GM21423 (cell line): Measurements from ENCODE around the gene SPRR2B.
"Not testable (repeated sequence)": the region's sequence is repeated elsewhere in the genome, so short reads cannot be mapped to it uniquely, and the experiment has no call there.

Source experiments
- ATAC-seq: cut with Tn5 transposase; IDR thresholded peaks from one replicate; pipeline ENCODE4 v1.9.1; 2021; ENCODE audit warnings: mild to moderate bottlenecking, moderate library complexity; ENCODE audit not compliant: unreplicated experiment

Gene SPRR2B

DNA sequence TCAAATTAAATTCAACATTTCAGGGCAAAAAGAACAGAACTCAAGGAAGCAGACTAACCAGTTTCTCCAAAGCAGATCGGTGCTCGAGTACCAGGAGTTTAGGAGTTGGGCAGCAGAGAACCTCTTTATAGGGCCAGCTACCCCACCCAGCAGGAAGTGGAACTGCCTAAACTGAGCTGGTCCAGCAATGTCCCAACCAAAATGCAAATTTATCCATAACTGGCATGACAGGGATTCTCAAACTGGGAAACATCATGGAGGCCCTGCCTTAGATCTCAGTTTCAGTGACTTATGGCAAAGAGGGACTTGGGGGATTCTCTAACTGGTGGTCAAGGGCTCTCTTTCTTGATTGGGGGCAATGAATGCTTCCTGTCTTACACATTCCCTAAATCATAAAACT, at the start of gene SPRR2B:
SPRR2B (minus strand) TSS at position 101 of the 400 bp plus-strand sequence. CDS start 772 bp downstream, outside the sequence.
- no peak for ATAC-seq

GRCh38 chr1:153120945-153121344, 49.5 kb upstream of the SPRR2B start:
- ATAC-seq, result no peak

DNA sequence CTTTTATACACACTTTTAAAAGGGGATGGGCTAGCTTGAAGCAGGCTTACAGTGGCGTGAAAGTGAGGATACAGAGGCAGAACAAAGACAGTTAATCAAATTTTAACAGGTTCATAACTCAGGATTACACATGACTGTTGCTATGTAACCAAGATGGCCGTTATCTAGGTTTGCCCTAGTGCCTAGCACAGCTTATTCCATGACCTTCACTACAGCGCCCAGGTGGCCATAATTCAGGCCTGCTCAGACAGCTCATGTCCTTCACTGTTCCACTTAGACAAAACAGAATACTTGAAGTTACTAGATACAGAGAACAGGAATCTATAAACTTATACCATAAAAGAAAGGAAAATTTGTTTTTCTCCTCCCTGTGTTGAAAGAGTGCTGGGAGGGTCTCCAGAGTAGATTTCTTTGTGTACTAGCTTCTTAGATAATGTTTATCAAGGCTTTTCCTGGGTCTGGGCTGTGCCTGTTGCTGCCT, 48.1 kb upstream of the SPRR2B start:
- ATAC-seq, result no peak

DNA sequence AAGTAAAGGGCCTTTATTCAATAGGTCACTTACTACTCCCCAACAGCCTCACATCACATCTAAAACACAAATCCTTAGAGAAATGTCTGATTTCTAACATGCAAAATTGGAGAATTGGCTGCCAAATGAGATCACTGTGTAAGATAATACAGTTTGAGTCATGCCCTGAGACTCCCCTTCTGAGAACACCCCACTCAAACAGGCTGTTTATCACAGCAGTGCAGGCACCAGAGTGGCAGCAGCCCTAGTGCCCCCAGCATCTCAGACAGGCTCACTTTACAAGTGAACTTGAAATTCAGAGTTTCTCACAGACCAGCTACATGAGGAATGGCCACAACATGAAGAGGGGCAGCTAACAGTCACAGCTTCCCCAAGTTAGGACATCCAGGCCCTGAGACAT, 43.9 kb upstream of the SPRR2B start:
- not testable (repeated sequence) for ATAC-seq

DNA sequence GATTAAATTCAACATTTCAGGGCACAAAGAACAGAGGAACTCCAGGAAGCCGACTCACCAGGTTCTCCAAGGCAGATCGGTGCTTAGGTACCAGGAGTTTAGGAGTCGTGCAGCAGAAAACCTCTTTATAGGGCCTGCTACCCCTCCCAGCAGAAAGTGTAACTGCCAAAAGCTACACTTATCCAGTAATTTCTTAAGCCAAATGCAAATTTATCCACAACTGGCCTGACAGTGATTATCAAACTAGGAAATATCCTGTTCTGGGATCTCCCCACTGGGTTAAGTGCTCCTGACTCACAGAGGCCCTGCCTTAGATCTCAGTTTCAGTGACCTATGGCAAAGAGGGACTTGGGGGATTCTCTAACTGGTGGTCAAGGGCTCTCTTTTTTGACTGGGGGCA, 42.0 kb upstream of the SPRR2B start, which contains the start of gene SPRR2F:
SPRR2F (minus strand) TSS at position 101 of the 400 bp plus-strand sequence. CDS start 783 bp downstream, outside the sequence.
- no peak for ATAC-seq

DNA sequence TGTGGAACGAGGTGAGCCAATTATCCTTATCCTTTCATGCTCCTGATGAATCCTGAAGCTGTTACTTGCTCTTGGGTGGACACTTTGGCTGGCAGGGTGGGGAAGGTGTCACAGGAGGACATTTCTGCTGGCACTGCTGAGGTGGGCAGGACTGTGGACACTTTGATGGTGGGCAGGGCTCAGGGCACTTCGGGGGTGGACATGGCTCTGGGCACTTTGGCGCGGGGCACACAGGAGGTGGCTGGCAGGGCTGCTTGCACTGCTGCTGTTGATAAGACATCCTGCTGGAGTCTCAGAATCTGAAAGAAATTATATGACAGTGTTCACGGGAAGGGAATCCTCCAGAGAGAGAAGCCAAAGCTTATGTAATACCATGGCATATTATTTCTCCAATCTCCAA, 41.0 kb upstream of the SPRR2B start:
- not testable (repeated sequence) for ATAC-seq

DNA sequence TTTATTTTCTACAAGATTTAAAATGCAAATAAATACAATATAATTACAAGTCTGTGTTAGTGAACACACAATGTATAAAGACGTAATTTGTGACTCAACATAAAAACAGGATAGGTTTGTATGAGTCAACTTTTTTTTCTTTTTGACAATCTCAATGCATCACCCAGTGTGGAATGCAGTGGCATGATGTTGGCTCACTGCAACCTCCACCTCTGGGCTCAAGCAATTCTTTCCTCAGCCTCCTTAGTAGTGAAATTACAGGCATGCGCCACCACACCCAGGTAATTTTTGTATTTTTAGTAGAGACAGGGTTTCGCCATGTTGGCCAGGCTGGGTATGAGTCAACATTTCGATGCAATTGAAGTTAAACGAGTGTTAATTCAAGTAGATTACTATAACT, 28.8 kb upstream of the SPRR2B start:
- ATAC-seq, result no peak

GRCh38 chr1:153099461-153100045, 28.1 kb upstream of the SPRR2B start:
- no peak for ATAC-seq

- ATAC-seq, result no peak
Observed at GRCh38 chr1:153095764-153096163, 24.4 kb upstream of the SPRR2B start.

DNA sequence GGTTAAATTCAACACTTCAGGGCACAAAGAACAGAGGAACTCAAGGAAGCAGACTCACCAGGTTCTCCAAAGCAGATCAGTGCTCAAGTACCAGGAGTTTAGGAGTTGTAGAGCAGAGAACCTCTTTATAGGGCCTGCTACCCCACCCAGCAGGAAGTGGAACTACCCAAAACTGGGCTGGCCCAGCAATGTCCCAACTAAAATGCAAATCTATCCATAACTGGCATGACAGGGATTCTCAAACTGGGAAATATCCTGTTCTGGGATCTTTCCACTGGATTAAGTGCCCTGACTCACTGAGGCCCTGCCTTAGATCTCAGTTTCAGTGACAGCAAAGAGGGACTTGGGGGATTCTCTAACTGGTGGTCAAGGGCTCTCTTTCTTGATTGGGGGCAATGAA, 23.0 kb upstream of the SPRR2B start, which contains the start of gene SPRR2E:
SPRR2E (minus strand) TSS at position 101 of the 400 bp plus-strand sequence. CDS start 775 bp downstream, outside the sequence.
- no peak for ATAC-seq

- no peak for ATAC-seq
Observed at GRCh38 chr1:153087652-153088051, 16.2 kb upstream of the SPRR2B start.

DNA sequence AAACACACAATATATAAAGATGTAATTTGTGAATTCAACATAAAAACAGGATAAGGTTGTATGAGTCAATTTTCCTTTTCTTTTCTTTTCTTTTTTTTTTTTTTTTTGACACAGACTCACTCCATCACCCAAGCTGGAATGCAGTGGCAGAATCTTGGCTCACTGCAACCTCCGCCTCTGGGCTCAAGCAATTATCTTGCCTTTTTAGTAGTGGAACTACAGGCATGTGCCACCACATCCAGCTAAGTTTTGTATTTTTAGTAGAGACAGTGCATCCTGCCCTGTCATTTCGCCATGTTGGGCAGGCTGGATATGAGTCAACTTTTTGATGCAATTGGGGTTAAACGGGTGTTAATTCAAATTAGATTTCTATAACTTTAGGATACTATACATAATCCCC, 10.3 kb upstream of the SPRR2B start:
- no peak for ATAC-seq

DNA sequence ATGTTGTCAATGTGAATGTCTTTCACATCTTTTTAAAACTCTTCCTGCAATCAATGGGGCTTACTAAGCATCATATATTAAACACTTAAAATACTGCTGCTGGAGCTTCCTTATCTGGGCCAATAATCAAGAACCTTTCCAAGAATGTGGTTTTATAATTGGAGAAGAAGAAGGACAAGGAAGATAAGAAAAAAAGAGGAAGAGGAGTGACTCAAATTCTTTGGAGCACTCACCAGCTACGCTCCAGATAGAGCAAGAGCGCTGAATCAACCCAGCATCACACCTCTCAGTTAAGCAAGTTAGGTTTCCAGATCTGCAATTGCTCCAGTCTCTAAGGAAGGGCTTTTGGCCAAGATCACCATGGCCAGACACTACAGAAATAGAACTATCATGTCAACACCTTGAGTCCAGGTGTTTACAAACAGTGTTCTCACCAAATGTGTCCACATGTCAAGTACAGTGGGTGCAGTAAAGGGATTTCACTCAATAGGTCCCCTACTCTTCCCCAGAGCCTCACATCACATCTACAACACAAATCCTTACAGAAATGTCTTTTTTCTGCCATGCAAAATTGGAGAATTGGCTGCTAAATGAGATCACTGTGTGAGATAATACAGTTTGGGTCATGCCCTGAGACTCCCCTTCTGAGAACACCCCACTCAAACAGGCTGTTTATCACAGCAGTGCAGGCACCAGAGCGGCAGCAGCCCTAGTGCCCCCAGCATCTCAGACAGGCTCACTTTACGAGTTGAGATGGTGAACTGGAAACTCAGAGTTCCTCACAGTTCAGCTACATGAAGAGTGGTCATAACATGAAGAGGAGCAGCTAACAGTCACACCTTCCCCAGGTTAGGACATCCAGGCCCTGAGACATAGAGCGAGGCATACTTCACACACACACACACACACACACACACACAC, 1.7 kb upstream of the SPRR2B start:
- no peak for ATAC-seq

DNA sequence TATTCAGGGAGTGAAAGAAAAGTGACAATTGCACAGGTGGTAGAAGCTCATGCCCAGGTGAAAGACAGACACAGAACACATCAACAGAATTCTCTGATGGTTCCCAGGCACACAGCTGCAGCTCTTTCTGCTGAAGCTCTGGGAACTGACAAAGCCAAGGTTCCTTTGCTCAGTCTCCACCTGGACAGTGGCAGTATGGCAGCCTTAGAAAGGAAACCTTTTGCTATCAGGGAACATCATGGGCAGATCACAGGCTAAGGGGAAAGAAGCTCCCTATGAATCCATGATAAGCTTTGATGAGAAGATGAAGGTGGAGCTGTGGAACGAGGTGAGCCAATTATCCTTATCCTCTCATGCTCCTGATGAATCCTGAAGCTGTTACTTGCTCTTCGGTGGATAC, 1.2 kb downstream of the SPRR2B start:
- no peak for ATAC-seq

- ATAC-seq, result no peak
Observed at GRCh38 chr1:153058826-153059784, 12.3 kb downstream of the SPRR2B start.

DNA sequence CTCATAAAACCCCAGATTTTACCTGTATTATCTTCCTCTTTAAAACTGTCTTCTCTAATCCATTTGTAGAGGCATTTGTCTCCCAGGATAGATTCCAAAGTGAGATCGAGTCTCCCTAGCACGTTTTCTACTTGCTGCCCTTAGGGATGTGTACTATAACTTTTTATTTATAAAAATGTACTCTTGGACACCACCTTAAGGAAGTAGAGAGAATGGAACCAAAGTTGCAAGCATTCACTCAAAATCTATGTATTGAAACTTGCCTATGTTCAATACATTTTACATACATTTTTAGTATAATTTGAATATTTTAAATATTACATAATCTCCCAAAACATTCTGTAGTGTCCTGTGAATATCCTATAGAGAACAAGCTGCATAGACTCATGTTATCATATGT, 13.3 kb downstream of the SPRR2B start:
- ATAC-seq, result no peak

DNA sequence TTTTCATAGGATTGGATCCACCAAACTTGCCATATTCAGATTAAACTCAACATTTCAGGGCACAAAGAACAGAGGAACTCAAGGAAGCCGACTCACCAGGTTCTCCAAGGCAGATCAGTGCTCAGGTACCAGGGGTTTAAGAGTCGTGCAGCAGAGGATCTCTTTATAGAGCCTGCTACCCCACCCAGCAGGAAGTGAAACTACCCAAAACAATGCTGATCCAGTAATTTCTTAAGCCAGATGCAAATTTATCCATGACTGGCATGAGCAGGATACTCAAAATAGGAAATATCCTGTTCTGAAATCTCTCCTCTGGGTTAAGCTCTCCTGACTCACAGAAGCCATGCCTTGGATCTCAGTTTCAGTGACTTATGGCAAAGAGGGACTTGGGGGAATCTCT, 14.0 kb downstream of the SPRR2B start, which contains the start of gene SPRR2A:
SPRR2A (minus strand) TSS at position 138 of the 400 bp plus-strand sequence. CDS start 777 bp downstream, outside the sequence.
- ATAC-seq, result no peak

- not testable (repeated sequence) for ATAC-seq
Observed at GRCh38 chr1:153056111-153056510, 15.3 kb downstream of the SPRR2B start.

GRCh38 chr1:153049211-153049610, 22.2 kb downstream of the SPRR2B start:
- no peak for ATAC-seq

DNA sequence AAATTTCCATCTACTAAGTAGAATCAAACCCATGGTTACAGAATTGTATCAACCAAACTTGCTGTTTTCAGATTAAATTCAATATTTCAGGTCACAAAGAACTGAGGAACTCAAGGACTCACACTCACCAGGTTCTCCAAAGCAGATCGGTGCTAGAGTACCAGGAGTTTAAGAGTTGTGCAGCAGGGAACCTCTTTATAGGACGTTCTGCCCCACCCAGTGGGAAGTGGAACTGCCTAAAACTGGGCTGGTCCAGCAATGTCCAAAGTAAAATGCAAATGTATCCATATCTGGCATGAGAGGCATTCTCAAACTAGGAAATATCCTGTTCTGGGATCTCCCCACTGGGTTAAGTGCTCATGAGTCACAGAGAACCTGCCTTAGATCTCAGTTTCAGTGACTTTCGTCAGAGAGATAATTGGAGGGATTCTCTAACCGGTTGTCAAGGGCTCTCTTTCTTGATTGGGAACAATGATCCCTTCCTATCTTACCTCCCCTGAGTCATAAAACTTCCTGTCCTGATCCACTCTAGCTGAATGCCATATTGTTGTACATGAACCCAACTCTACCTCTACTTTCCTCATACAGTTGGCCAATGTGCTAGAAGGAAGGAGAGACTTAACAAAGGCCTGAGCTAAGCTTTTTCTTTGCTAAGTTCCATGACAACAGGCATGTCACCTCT, 30.3 kb downstream of the SPRR2B start, which contains the start of gene SPRR2D:
SPRR2D (minus strand) TSS at position 171 of the 682 bp plus-strand sequence. CDS start 774 bp downstream, outside the sequence.
- ATAC-seq, result no peak
